GM23248 (cell line): ENCODE measurements around the gene KCNK18. TPM values are rescaled to one million over a fixed set of nuclear protein-coding genes. Genes with fewer than 3 reads are reported as not detected.

Experiments used
- DNase-seq: peaks from one replicate; pipeline ENCODE4 v3.0.0-alpha.2; 2015
- H2AFZ ChIP-seq: fragments of 200-600 bp; sonication (generic); 2 replicates; pipeline ENCODE4 v1.6.1; 2016; ENCODE audit warnings: antibody characterized with exemption
- H3F3A ChIP-seq: fragments of 200-600 bp; sonication (generic); 2 replicates; pipeline ENCODE4 v1.6.1; 2016; ENCODE audit warnings: mild to moderate bottlenecking, antibody characterized with exemption, mixed run types; ENCODE audit not compliant: insufficient read depth
- H3K27ac ChIP-seq: fragments of 200-600 bp; sonication (generic); 2 replicates; pipeline ENCODE4 v1.5.1; 2016; ENCODE audit warnings: mild to moderate bottlenecking
- H3K27me3 ChIP-seq: fragments of 200-600 bp; sonication (generic); replicated peaks from 2 replicates; pipeline ENCODE4 v1.6.1; 2016; ENCODE audit warnings: mild to moderate bottlenecking; ENCODE audit not compliant: insufficient read depth
- H3K36me3 ChIP-seq: fragments of 200-600 bp; sonication (generic); 2 replicates; pipeline ENCODE4 v1.6.1; 2016; ENCODE audit warnings: low read depth, mild to moderate bottlenecking
- H3K4me1 ChIP-seq: fragments of 200-600 bp; sonication (generic); 2 replicates; pipeline ENCODE4 v1.6.1; 2016; ENCODE audit warnings: mild to moderate bottlenecking; ENCODE audit not compliant: insufficient read depth
- H3K4me2 ChIP-seq: fragments of 200-600 bp; sonication (generic); one replicate; pipeline ENCODE4 v1.6.1; 2016; ENCODE audit warnings: mild to moderate bottlenecking; ENCODE audit not compliant: unreplicated experiment
- H3K4me3 ChIP-seq: fragments of 200-600 bp; sonication (generic); 2 replicates; pipeline ENCODE4 v1.5.1; 2016; ENCODE audit warnings: mild to moderate bottlenecking
- H3K79me2 ChIP-seq: fragments of 200-600 bp; sonication (generic); 2 replicates; pipeline ENCODE4 v1.6.1; 2016; ENCODE audit warnings: mild to moderate bottlenecking; ENCODE audit not compliant: insufficient read depth
- H3K9ac ChIP-seq: fragments of 200-600 bp; sonication (generic); 2 replicates; pipeline ENCODE4 v1.6.1; 2016; ENCODE audit warnings: mild to moderate bottlenecking
- H3K9me2 ChIP-seq: fragments of 200-600 bp; sonication (generic); 2 replicates; pipeline ENCODE4 v1.6.1; 2016; ENCODE audit warnings: mixed run types, mild to moderate bottlenecking, moderate library complexity; ENCODE audit not compliant: insufficient read depth
- H3K9me3 ChIP-seq: fragments of 200-600 bp; sonication (generic); one replicate; pipeline ENCODE4 v1.6.1; 2017; ENCODE audit warnings: low read depth
- H4K20me1 ChIP-seq: fragments of 200-600 bp; sonication (generic); 2 replicates; pipeline ENCODE4 v1.6.0; 2016; ENCODE audit not compliant: insufficient read depth
- EZH2 ChIP-seq: fragments of 200-600 bp; sonication (generic); IDR thresholded peaks from 2 replicates; pipeline ENCODE4 v1.6.1; 2018; ENCODE audit warnings: antibody characterized with exemption, mild to moderate bottlenecking; ENCODE audit not compliant: insufficient read depth, poor library complexity, severe bottlenecking
- EZH2phosphoT487 ChIP-seq: fragments of 200-600 bp; sonication (generic); IDR thresholded peaks from 2 replicates; pipeline ENCODE4 v1.6.1; 2018; ENCODE audit warnings: antibody characterized with exemption, moderate library complexity, mild to moderate bottlenecking, low read depth; ENCODE audit not compliant: insufficient read depth
- WGBS, 2 experiments: methylation state at CpG; one replicate each; pipeline ENCODE4 v1.1.6; 2015 to 2017; ENCODE audit warnings: low lambda C conversion rate in 2 of 2, low coverage in 1 of 2; ENCODE audit errors: missing lambda C conversion rate in 2 of 2; 5-methylcytosine and 5-hydroxymethylcytosine counted together
- in situ Hi-C: fragments of 300-500 bp; cut with MboI; formaldehyde crosslinking; loops from 2 replicates; pipeline ENCODE4 v1.15.0; 2020
- polyA plus RNA-seq: library from polyadenylated mRNA; unstranded; fragments of >200 nt; fragmentation: Nextera tagmentation; extraction: Ambion mirVana; gene quantifications from 2 replicates; pipeline ENCODE4 v1.2.1, GENCODE V29; 2016
- total RNA-seq: library from RNA; depleted of rRNA; stranded (reverse); fragments of >200 nt; shearing (Covaris generic); gene quantifications from 2 replicates; pipeline ENCODE4 v1.2.3, GENCODE V29; 2014

The KCNK18 gene
- total and polyA plus RNA-seq, 2 experiments from 2014 or later: not detected

GRCh38 chr10:117254774-117255735 is 57.8 kb downstream of the KCNK18 start:
- no peak overlapping the region for H3K9ac ChIP-seq
- no peaks in the 10 kb centered on the region for H3K4me1 ChIP-seq
- no peak overlapping the region for H3K27ac ChIP-seq
- in situ Hi-C loops: no loop called here
- WGBS, 2 experiments: 78 to 80% methylated on average over 26 of the region's 26 CpGs
- H3K9me2 ChIP-seq: no peaks in the 10 kb centered on the region
- H2AFZ ChIP-seq: no peak overlapping the region
- H3K4me3 ChIP-seq: no peak overlapping the region
- H3K27me3 ChIP-seq: peaks cover 15% of the 10 kb centered on the region
- H4K20me1 ChIP-seq: no peaks in the 10 kb centered on the region
- H3K36me3 ChIP-seq: no peaks in the 10 kb centered on the region
- H3K4me2 ChIP-seq: no peak overlapping the region
- H3K79me2 ChIP-seq: no peaks in the 10 kb centered on the region
- no peak for DNase-seq
- H3F3A ChIP-seq: no peaks in the 10 kb centered on the region
- H3K9me3 ChIP-seq: no peaks in the 10 kb centered on the region
- no peak for TF ChIP-seq EZH2phosphoT487
- no peak for TF ChIP-seq EZH2

- in situ Hi-C loops: no loop called here
- Histone ChIP-seq H3K9me3 (no peaks in the 10 kb centered on the region), H3K79me2 (no peaks in the 10 kb centered on the region)
Observed at GRCh38 chr10:117255835-117256460, 58.7 kb downstream of the KCNK18 start.

GRCh38 chr10:117256910-117257309 is 59.6 kb downstream of the KCNK18 start:
- no peak overlapping the region for H2AFZ ChIP-seq
- in situ Hi-C loops: no loop called here
- H3K27me3 ChIP-seq: peaks cover 33% of the 10 kb centered on the region
- no peak overlapping the region for H3K27ac ChIP-seq
- H3F3A ChIP-seq: no peaks in the 10 kb centered on the region
- WGBS, 2 experiments: 70 to 72% methylated on average over 10 of the region's 10 CpGs
- TF ChIP-seq EZH2 (no peak), EZH2phosphoT487 (no peak)
- H3K9me2 ChIP-seq: no peaks in the 10 kb centered on the region
- no peak overlapping the region for H3K4me2 ChIP-seq
- no peak overlapping the region for H3K4me3 ChIP-seq
- H3K9ac ChIP-seq: no peak overlapping the region
- no peak for DNase-seq
- H3K4me1 ChIP-seq: no peaks in the 10 kb centered on the region
- H3K36me3 ChIP-seq: no peaks in the 10 kb centered on the region
- no peaks in the 10 kb centered on the region for H3K79me2 ChIP-seq
- H4K20me1 ChIP-seq: no peaks in the 10 kb centered on the region
- no peaks in the 10 kb centered on the region for H3K9me3 ChIP-seq

More at GRCh38 chr10:117255835-117256460, 58.7 kb downstream of the KCNK18 start:
- H3K4me1 ChIP-seq: no peaks in the 10 kb centered on the region
- 75 to 82% methylated on average over 9 of the region's 9 CpGs for WGBS, 2 experiments
- no peak for TF ChIP-seq EZH2phosphoT487
- no peak for TF ChIP-seq EZH2
- no peak overlapping the region for H3K9ac ChIP-seq
- no peak overlapping the region for H3K27ac ChIP-seq
- H4K20me1 ChIP-seq: no peaks in the 10 kb centered on the region
- H3K4me2 ChIP-seq: no peak overlapping the region
- H3K36me3 ChIP-seq: no peaks in the 10 kb centered on the region
- H3K9me2 ChIP-seq: no peaks in the 10 kb centered on the region
- DNase-seq: no peak
- peaks cover 24% of the 10 kb centered on the region for H3K27me3 ChIP-seq
- H3F3A ChIP-seq: no peaks in the 10 kb centered on the region
- no peak overlapping the region for H2AFZ ChIP-seq
- no peak overlapping the region for H3K4me3 ChIP-seq

- Histone ChIP-seq H3K4me3 (no peak overlapping the region), H3K9me3 (no peaks in the 10 kb centered on the region), H3K9me2 (no peaks in the 10 kb centered on the region), H3K4me2 (no peak overlapping the region), H3K27ac (no peak overlapping the region), H3F3A (no peaks in the 10 kb centered on the region), H4K20me1 (no peaks in the 10 kb centered on the region), H2AFZ (no peak overlapping the region), H3K79me2 (no peaks in the 10 kb centered on the region), H3K27me3 (peaks cover 36% of the 10 kb centered on the region), H3K4me1 (no peaks in the 10 kb centered on the region), H3K36me3 (no peaks in the 10 kb centered on the region), H3K9ac (no peak overlapping the region)
- WGBS, 2 experiments: 59 to 60% methylated on average over 3 of the region's 3 CpGs
- no peak for TF ChIP-seq EZH2
- TF ChIP-seq EZH2phosphoT487: no peak
- in situ Hi-C loops: no loop called here
- DNase-seq: no peak
Observed at GRCh38 chr10:117257721-117258120, 60.4 kb downstream of the KCNK18 start.
